ENCODE data around the gene C1orf159.

Gene C1orf159

DNA sequence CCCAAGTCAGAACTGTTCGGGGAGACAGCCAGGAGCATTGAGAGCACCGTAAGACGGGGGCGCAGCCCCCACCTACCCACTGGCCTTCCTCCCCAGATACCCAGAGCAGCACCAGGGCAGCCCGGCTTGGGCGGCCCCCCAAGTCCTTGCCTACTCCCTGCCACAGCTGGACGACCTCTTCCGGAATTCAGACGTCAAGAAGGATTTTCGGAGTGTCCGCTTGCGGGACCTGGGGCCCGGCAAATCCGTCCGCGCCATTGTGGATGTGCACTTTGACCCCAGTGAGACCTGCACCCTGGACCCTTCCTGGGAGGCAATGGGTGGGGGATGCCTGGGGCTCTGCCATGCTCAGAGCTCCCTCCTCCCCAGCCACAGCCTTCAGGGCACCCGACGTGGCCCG is 68.5 kb downstream of the C1orf159 start:
- TF ChIP-seq JUND (IDR thresholded peaks at IDR 0.05; ENCODE audit: low read depth), result no peak
- in situ Hi-C loops (cut with HindIII; ENCODE audit: low pct_unique_long_range_greater_than_20kb, low sequenced_read_pairs), result no loop called here
- DNase-seq (ENCODE audit: low read depth in 1 of 2, low spot score in 1 of 2), result no peak

DNA sequence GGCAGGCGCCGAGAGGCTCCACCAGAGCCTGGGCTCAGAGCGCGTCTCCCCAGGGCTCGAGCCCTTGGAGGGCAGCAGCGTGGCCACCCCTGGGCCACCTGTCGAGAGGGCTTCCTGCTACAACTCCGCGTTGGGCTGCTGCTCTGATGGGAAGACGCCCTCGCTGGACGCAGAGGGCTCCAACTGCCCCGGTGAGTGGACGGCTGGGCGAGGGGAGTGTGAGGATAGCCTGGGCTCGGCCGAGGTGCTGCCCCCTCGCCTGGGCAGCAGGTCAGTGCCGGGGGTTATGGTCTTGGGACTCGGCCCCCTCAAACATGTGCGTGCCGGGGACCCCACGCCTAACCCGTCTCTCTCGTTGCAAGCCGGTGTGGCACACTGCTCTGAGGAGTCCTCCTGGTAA is 69.1 kb downstream of the C1orf159 start:
- DNase-seq (ENCODE audit: low read depth in 1 of 2, low spot score in 1 of 2), result no peak
- no peak for TF ChIP-seq JUND (IDR thresholded peaks at IDR 0.05; ENCODE audit: low read depth)
- in situ Hi-C loops (cut with HindIII; ENCODE audit: low pct_unique_long_range_greater_than_20kb, low sequenced_read_pairs), result no loop called here

DNA sequence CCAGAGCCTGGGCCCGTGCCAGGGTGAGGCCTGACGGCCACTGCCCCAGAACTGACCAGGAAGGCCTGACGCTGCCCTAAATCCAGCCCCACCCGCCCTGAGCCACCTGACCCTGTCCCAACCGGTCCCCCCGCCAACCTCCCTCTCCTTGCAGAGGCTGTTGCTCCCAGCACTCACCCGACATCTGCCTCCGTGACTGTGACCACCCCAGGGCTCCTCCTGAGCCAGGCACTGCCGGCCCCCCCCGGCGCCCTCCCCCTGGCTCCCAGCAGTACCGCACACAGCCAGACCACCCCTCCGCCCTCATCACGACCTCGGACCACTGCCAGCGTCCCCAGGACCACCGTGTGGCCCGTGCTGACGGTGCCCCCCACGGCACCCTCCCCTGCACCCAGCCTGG is 69.6 kb downstream of the C1orf159 start:
- in situ Hi-C loops (cut with HindIII; ENCODE audit: low pct_unique_long_range_greater_than_20kb, low sequenced_read_pairs), result no loop called here
- DNase-seq (ENCODE audit: low read depth in 1 of 2, low spot score in 1 of 2), result no peak
- no peak for TF ChIP-seq JUND (IDR thresholded peaks at IDR 0.05; ENCODE audit: low read depth)

DNA sequence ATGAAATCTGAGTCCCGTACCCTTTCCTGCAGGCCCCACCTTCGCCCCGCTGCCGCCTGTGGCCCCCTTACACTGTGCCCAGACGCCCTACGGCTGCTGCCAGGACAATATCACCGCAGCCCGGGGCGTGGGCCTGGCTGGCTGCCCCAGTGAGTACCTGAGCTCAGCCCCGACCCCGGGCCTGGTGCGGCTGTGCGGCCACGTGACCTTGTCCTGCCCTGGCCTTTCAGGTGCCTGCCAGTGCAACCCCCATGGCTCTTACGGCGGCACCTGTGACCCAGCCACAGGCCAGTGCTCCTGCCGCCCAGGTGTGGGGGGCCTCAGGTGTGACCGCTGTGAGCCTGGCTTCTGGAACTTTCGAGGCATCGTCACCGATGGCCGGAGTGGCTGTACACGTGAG is 70.8 kb downstream of the C1orf159 start:
- TF ChIP-seq JUND (IDR thresholded peaks at IDR 0.05; ENCODE audit: low read depth), result no peak
- in situ Hi-C loops (cut with HindIII; ENCODE audit: low pct_unique_long_range_greater_than_20kb, low sequenced_read_pairs), result no loop called here
- DNase-seq (ENCODE audit: low read depth in 1 of 2, low spot score in 1 of 2), result no peak

DNA sequence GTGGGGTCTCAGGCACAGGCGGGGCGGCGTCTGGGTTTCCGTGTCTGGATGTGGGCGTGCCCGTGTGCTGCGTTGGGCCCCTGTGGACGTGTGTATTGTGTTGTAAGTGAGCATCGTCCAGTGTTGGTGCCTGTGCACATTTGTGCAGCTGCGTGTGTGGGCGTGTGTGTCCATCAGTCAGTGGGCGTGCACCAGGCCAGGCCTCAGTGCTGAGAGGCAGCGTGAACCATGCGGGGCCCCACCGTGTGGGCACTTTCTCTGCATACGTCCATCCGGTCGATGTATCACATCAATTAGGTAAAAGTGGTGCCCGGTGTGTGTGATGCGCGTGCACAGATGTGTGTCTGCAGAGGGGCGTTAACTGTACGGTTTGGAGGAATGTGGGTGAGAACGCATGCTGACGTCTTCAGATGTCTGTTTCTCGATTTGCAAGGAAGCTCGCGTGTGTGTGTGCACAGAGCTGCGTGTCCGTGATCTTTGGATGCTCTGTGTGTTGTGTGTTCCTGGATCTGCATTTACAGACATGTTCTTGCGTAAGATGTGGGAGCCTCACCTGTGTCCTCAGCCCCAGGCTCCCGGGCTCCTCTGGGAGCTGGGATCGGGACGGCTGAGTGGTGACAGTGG is 71.3 kb downstream of the C1orf159 start:
- DNase-seq (ENCODE audit: low read depth in 1 of 2, low spot score in 1 of 2), result no peak
- TF ChIP-seq JUND (IDR thresholded peaks at IDR 0.05; ENCODE audit: low read depth), result no peak
- in situ Hi-C loops (cut with HindIII; ENCODE audit: low pct_unique_long_range_greater_than_20kb, low sequenced_read_pairs), result no loop called here

DNA sequence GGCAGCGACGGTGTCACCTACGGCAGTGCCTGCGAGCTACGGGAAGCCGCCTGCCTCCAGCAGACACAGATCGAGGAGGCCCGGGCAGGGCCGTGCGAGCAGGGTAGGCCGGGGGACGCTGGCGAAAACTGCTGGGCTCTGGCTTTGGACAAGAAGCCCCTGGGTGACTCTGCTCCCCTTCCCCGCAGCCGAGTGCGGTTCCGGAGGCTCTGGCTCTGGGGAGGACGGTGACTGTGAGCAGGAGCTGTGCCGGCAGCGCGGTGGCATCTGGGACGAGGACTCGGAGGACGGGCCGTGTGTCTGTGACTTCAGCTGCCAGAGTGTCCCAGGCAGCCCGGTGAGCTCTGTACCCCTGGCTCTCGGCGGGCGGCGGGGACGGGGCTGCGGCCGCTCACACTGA is 72.0 kb downstream of the C1orf159 start:
- DNase-seq (ENCODE audit: low read depth in 1 of 2, low spot score in 1 of 2), result no peak
- no peak for TF ChIP-seq JUND (IDR thresholded peaks at IDR 0.05; ENCODE audit: low read depth)
- in situ Hi-C loops (cut with HindIII; ENCODE audit: low pct_unique_long_range_greater_than_20kb, low sequenced_read_pairs), result no loop called here

DNA sequence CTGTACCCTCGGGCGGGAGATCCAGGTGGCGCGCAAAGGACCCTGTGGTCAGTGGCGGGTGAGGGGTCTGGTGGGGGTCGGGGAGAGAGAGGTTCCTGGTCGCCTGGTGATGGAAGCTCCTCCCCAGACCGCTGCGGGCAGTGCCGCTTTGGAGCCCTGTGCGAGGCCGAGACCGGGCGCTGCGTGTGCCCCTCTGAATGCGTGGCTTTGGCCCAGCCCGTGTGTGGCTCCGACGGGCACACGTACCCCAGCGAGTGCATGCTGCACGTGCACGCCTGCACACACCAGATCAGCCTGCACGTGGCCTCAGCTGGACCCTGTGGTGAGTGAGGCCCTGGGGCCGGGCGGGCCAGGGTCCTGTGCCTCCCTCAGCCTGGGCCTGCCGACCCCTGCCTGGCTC is 72.5 kb downstream of the C1orf159 start:
- in situ Hi-C loops (cut with HindIII; ENCODE audit: low pct_unique_long_range_greater_than_20kb, low sequenced_read_pairs), result no loop called here
- DNase-seq (ENCODE audit: low read depth in 1 of 2, low spot score in 1 of 2), result no peak
- TF ChIP-seq JUND (IDR thresholded peaks at IDR 0.05; ENCODE audit: low read depth), result no peak

DNA sequence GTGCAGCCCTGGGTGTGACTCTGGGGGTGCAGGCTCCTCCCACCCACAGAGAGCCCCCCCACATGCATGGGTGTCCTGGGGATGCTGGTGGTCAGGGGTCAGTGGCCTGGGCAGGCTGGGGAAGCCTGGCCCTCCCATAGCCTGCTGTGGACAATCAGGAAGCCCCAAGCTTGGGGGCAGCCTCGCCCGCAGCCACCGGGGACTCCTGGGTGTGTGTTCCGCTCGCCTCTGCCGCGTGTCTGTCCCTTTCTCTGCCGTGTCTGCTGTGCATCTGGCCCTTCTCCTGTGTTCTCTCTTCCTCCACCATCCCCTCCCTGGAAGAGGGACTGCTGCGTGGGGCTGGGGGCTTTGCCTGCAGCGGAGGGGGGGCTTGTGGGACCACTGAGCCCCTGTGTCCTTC is 73.1 kb downstream of the C1orf159 start:
- no peak for TF ChIP-seq JUND (IDR thresholded peaks at IDR 0.05; ENCODE audit: low read depth)
- in situ Hi-C loops (cut with HindIII; ENCODE audit: low pct_unique_long_range_greater_than_20kb, low sequenced_read_pairs), result no loop called here
- DNase-seq (ENCODE audit: low read depth in 1 of 2, low spot score in 1 of 2), result no peak

DNA sequence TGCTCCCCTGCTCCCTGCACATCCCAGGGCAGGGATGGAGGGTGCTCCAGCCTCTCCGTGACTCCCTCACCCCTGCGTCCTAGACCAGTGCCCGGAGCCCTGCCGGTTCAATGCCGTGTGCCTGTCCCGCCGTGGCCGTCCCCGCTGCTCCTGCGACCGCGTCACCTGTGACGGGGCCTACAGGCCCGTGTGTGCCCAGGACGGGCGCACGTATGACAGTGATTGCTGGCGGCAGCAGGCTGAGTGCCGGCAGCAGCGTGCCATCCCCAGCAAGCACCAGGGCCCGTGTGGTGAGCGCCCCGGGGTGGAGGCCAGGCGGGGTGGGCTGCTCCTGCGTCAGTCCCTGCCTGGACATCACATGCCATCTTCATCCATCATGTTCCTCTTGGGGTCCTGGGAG is 74.0 kb downstream of the C1orf159 start:
- in situ Hi-C loops (cut with HindIII; ENCODE audit: low pct_unique_long_range_greater_than_20kb, low sequenced_read_pairs), result no loop called here
- no peak for TF ChIP-seq JUND (IDR thresholded peaks at IDR 0.05; ENCODE audit: low read depth)
- no peak for DNase-seq (ENCODE audit: low read depth in 1 of 2, low spot score in 1 of 2)

DNA sequence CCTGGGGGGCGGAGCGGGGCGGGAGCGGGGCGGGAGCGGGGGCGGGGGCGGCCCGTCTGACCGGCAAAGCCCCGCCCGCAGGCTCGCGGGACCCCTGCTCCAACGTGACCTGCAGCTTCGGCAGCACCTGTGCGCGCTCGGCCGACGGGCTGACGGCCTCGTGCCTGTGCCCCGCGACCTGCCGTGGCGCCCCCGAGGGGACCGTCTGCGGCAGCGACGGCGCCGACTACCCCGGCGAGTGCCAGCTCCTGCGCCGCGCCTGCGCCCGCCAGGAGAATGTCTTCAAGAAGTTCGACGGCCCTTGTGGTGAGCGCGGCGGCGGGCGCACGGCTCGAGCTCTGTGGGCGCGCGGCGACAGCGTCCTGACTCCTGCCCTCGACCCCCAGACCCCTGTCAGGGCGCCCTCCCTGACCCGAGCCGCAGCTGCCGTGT is 74.8 kb downstream of the C1orf159 start:
- DNase-seq (ENCODE audit: low read depth in 1 of 2, low spot score in 1 of 2), result no peak
- no peak for TF ChIP-seq JUND (IDR thresholded peaks at IDR 0.05; ENCODE audit: low read depth)
- in situ Hi-C loops (cut with HindIII; ENCODE audit: low pct_unique_long_range_greater_than_20kb, low sequenced_read_pairs), result no loop called here

DNA sequence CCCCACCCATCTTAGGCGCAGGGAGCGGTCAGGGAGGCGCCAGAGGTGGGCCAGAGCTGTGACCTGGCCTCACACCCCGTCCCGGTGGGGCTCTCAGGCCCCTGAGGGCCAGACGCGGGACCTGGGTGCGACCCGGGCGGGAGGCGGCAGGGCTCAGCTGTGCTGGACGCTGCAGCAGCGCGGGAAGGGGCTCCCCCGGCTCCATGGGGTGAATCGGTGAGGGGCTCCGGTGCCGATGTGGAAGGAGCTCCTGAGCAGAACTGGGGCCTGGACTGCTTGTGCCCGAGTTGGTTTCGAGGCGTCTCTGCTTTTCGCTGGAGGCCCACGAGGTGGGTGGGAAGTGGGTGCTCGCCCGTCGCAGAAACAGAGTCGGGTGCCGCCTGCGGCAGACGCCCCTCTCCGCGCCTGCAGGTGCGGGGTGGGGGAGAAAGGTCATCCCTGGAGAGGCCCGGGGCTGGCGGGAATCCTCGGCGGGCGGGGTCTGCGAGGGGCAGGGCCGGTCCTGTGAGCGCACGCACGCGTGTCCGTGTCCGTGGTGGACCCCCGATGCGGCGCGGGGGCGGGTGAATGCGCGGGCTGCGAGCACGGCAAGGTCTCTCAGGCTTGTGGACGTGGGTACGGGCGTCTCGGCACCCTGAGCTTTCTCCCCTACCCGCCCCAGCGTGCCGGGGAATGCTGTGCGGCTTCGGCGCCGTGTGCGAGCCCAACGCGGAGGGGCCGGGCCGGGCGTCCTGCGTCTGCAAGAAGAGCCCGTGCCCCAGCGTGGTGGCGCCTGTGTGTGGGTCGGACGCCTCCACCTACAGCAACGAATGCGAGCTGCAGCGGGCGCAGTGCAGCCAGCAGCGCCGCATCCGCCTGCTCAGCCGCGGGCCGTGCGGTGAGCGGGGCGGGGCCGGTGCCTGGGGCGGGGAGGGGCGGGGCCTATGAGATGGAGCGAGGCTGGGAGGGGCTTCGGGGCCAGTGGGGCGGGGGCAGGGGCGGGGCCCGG is 75.6 kb downstream of the C1orf159 start:
- DNase-seq (ENCODE audit: low read depth in 1 of 2, low spot score in 1 of 2), result peak; percentile 91 to 95
- no peak for TF ChIP-seq JUND (IDR thresholded peaks at IDR 0.05; ENCODE audit: low read depth)
- in situ Hi-C loops (cut with HindIII; ENCODE audit: low pct_unique_long_range_greater_than_20kb, low sequenced_read_pairs), result no loop called here

DNA sequence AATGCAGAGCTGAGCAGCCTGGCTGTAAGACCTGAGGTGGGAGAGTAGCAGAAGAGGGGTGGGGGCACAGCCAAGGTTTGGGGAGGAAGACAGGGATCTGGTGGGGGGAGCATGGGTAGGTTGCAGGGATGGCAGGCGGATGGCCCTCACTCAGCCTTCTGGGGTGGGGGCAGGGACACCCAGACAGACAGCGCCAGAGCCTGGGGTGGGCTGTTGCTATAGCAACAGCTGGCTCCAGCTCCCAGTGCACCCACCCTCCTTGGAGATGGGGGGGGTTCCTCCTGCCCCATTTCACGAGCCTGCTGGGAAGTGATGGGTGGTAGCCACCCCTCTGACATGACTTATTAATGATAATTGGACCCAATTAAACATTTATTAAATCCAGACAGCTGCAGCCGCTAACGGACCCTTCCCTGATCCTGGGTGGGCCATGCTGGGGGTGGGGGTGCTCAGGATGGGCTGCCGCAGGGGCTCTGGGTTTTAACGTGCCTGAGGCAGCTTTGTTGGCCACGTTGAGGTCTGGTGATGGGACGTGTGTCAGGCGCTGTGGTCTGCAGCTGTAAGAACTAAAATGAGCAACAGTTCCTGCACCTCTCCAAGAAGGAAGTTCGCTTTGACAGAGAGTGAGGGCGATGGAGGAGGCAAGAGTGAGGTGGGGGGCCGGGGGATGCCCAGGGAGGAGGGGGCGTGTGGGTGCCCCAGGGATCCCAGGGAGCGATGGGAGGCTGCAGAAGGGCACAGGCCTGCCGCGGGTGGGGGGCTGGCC is 76.6 kb downstream of the C1orf159 start:
- DNase-seq (ENCODE audit: low read depth in 1 of 2, low spot score in 1 of 2), result no peak
- no peak for TF ChIP-seq JUND (IDR thresholded peaks at IDR 0.05; ENCODE audit: low read depth)
- in situ Hi-C loops (cut with HindIII; ENCODE audit: low pct_unique_long_range_greater_than_20kb, low sequenced_read_pairs), result no loop called here

DNA sequence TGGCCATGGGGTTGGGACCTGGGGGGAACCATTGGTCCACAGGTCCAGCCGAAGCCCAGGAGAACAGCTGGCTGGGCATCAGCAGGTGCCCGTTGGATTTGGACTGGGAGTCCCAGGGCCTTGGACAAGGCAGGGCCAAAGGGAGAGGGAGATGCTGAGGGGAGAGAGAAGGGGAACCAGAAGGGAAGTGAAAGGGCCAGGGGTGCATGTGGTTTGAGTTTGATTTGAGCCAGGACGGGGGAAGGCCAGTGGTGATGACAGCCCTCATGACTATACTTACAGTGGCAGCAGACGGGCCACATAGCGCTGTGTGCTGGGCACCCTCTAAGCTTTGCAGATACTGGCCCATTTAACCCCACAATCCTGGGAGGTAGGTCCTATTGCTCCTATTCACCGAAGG is 77.2 kb downstream of the C1orf159 start:
- no peak for DNase-seq (ENCODE audit: low read depth in 1 of 2, low spot score in 1 of 2)
- in situ Hi-C loops (cut with HindIII; ENCODE audit: low pct_unique_long_range_greater_than_20kb, low sequenced_read_pairs), result no loop called here
- no peak for TF ChIP-seq JUND (IDR thresholded peaks at IDR 0.05; ENCODE audit: low read depth)
